ENCODE results near the gene ZCWPW2. TPM values are rescaled to one million over a fixed set of nuclear protein-coding genes. Genes with fewer than 3 reads are reported as not detected.

Gene ZCWPW2, protein sequence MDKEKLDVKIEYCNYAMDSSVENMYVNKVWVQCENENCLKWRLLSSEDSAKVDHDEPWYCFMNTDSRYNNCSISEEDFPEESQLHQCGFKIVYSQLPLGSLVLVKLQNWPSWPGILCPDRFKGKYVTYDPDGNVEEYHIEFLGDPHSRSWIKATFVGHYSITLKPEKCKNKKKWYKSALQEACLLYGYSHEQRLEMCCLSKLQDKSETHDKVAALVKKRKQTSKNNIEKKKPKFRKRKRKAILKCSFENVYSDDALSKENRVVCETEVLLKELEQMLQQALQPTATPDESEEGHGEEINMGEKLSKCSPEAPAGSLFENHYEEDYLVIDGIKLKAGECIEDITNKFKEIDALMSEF
- 0.80 TPM for polyA plus RNA-seq (2013, experiment 1 of 2)
- 0.53 TPM for polyA plus RNA-seq (2013, experiment 2 of 2)

DNA sequence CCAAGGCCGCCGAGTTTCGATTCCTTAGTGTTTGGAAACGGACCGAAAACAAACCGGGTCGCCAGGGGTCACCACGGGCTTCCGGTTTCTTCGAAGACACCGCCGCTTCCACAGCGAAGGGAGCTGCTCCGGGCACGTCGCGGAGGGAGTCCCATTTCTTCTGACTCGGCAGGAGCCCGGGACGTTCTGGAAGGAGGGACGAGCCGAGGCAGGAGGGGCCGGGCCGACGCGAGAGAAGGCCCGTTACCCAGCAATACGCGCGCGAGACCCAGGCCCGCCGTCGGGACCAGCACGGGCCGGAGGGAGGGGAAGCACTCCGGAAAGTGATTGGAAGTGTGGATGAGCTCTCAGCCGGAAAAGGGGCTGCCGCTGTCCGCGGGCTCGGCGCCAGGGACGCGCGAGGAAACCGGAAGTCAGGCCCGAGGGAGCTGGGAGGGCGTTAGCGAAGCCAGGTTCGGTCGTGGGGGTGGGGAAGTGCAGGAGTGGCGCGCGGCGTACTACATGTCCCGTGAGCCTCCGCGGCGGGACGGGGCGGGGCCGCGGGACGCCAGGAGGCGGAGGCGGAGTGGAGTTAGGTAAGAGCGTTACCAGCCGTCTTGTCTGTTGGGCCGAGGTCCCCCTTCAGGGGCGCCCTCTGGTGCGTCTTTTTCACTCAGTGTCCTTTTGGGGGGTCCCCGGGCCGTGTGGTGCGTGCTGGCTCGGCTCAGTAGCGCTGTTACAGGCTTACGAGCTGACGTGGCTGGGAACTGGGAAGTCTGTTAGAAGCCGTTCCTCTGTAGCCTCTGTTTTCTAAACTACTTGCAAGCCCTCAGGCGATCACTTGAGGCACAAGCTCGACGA is at the start of gene ZCWPW2, which contains the start of gene AZI2:
Gene ZCWPW2 (plus strand): TSS at position 93 of the 840 bp plus-strand sequence. CDS start 64,348 bp downstream, outside the sequence.
Gene AZI2 (minus strand): TSS at position 196 of the 840 bp plus-strand sequence. CDS start 8,207 bp downstream, outside the sequence.
- H2BK5ac ChIP-seq (ENCODE audit: low read depth, low read length, poor library complexity, severe bottlenecking), result peak within 1 kb of the TSS; percentile 95
- H2AFZ ChIP-seq (ENCODE audit: low read depth, low read length), result peak within 1 kb of the TSS; percentile 85
- peak; percentile 97 for DNase-seq

DNA sequence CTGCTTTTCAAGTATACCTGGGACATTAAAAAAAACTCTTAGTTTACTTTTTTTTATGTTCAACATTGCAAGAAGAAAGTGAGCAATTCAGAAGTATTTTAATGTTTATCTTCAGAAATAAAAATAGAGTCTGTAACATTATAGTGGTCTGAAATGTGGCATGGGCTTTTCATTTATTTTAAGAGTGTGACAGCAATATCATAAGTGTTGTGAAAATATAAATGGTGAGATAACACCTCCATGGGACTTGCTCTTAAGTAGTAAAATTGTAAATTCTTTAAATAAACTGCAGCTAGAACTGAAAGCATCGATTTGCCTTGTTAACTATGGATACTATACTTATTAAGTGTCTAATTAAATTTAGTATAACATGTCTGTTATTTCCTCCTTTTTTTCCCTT is 48.8 kb upstream of the ZCWPW2 start:
- Histone ChIP-seq H3K9me3 (ENCODE audit: control insufficient read depth, low read length) (no peaks in the 10 kb centered on the region), H2AK5ac (ENCODE audit: low read length, severe bottlenecking) (no peak overlapping the region), H3K14ac (ENCODE audit: low read length in 2 of 2) (no peak overlapping the region), H3K4me2 (ENCODE audit: low read length, poor library complexity, severe bottlenecking) (no peak overlapping the region), H2BK120ac (ENCODE audit: low read depth, low read length) (no peak overlapping the region), H3K4me1 (ENCODE audit: control insufficient read depth, insufficient read depth, low read depth, low read length) (no peaks in the 10 kb centered on the region), H4K91ac (ENCODE audit: low read length) (no peak overlapping the region), H3K27me3 (ENCODE audit: control insufficient read depth in 1 of 2, insufficient read depth in 1 of 2, low read length in 2 of 2) (no peaks in the 10 kb centered on the region), H3K4ac (ENCODE audit: low read depth in 1 of 2, low read length in 2 of 2) (no peak overlapping the region), H3K9ac (ENCODE audit: low read length) (no peak overlapping the region), H3K79me1 (replicated peaks; ENCODE audit: low read length, poor library complexity, severe bottlenecking) (peaks cover 2% of the 10 kb centered on the region), H3K4me3 (ENCODE audit: insufficient read depth in 1 of 2, low read depth in 1 of 2, low read length in 2 of 2) (no peak overlapping the region), H3K27ac (ENCODE audit: low read length, poor library complexity, severe bottlenecking) (no peak overlapping the region), H2BK15ac (ENCODE audit: low read depth, poor library complexity, severe bottlenecking) (no peak overlapping the region), H3K18ac (ENCODE audit: low read depth in 1 of 2, low read length in 2 of 2) (no peak overlapping the region), H2BK5ac (ENCODE audit: low read depth, low read length, poor library complexity, severe bottlenecking) (no peak overlapping the region), H3K36me3 (ENCODE audit: control insufficient read depth in 1 of 2, insufficient read depth in 2 of 2, low read depth in 1 of 2, low read length in 2 of 2) (peaks cover 0 to 9% of the 10 kb centered on the region in 2 experiments), H2BK12ac (ENCODE audit: low read length in 2 of 2) (no peak overlapping the region), H3K23ac (ENCODE audit: low read length in 2 of 2) (no peak overlapping the region), H2AFZ (ENCODE audit: low read depth, low read length) (no peak overlapping the region), H4K8ac (ENCODE audit: low read length) (no peak overlapping the region)
- no peak for DNase-seq
- WGBS, result no CpG with 5 or more reads among the region's 1 CpG

More for the DNA sequence above, at the start of gene ZCWPW2, which contains the start of gene AZI2:
- peak within 1 kb of the TSS; percentile 83 to 85 for H3K4me3 ChIP-seq (ENCODE audit: insufficient read depth in 1 of 2, low read depth in 1 of 2, low read length in 2 of 2)
- no peaks in the 10 kb centered on the region for H3K27me3 ChIP-seq (ENCODE audit: control insufficient read depth in 1 of 2, insufficient read depth in 1 of 2, low read length in 2 of 2)
- peaks cover 3% of the 10 kb centered on the region for H3K9me3 ChIP-seq (ENCODE audit: control insufficient read depth, low read length)
- H4K91ac ChIP-seq (ENCODE audit: low read length), result peak within 1 kb of the TSS; percentile 100
- peak within 1 kb of the TSS; percentile 17 to 96 for H3K14ac ChIP-seq (ENCODE audit: low read length in 2 of 2)
- peak within 1 kb of the TSS; percentile 71 to 89 for H3K4ac ChIP-seq (ENCODE audit: low read depth in 1 of 2, low read length in 2 of 2)
- peak within 1 kb of the TSS; percentile 100 for H3K9ac ChIP-seq (ENCODE audit: low read length)
- peak within 1 kb of the TSS; percentile 99 for H4K8ac ChIP-seq (ENCODE audit: low read length)
- peak within 1 kb of the TSS; percentile 100 for H2BK15ac ChIP-seq (ENCODE audit: low read depth, poor library complexity, severe bottlenecking)
- H3K18ac ChIP-seq (ENCODE audit: low read depth in 1 of 2, low read length in 2 of 2), result peak within 1 kb of the TSS; percentile 89 to 98
- no peaks in the 10 kb centered on the region for H3K4me1 ChIP-seq (ENCODE audit: control insufficient read depth, insufficient read depth, low read depth, low read length)
- under 1% methylated on average over 82 of the region's 83 CpGs for WGBS
- peaks cover 0 to 22% of the 10 kb centered on the region in 2 experiments for H3K36me3 ChIP-seq (ENCODE audit: control insufficient read depth in 1 of 2, insufficient read depth in 2 of 2, low read depth in 1 of 2, low read length in 2 of 2)
- H3K79me1 ChIP-seq (replicated peaks; ENCODE audit: low read length, poor library complexity, severe bottlenecking), result peaks cover 7% of the 10 kb centered on the region
- peak within 1 kb of the TSS; percentile 96 for H3K27ac ChIP-seq (ENCODE audit: low read length, poor library complexity, severe bottlenecking)
- no peak within 1 kb of the TSS for H2AK5ac ChIP-seq (ENCODE audit: low read length, severe bottlenecking)
- H3K23ac ChIP-seq (ENCODE audit: low read length in 2 of 2), result peak within 1 kb of the TSS in 1 of 2 experiments; percentile 31
- peak within 1 kb of the TSS; percentile 79 for H3K4me2 ChIP-seq (ENCODE audit: low read length, poor library complexity, severe bottlenecking)
- peak within 1 kb of the TSS; percentile 86 for H2BK120ac ChIP-seq (ENCODE audit: low read depth, low read length)
- H2BK12ac ChIP-seq (ENCODE audit: low read length in 2 of 2), result peak within 1 kb of the TSS in 1 of 2 experiments; percentile 55

DNA sequence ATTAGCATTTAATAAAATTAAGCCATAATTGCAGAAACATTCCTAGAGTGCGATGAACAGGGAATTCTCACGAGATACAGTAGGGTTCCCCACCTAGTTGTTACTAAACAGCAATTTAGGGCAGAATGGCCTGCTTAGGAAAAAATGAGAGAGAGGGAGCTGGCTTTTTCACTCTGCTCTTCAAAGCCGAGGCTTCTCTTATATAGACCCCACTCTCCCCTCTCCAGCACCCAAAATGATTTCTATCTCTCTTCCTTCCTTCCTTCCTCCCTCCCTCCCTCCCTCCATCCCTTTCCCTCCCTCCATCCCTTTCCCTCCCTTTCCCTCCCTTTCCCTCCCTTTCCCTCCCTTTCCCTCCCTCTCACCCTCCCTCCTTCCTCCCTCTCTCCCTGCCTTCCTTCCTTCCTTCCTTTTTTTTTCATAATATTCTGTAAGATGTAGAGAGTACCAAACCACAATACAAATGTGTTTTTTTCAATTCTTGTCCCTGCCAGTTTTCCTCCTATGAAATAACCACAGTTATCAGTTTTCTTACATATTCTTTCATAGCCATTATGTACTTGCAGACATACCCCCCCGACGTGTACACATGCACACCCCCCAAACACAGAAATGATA is 48.1 kb upstream of the ZCWPW2 start:
- 95% methylated on average over 3 of the region's 5 CpGs for WGBS
- no peaks in the 10 kb centered on the region for H3K9me3 ChIP-seq (ENCODE audit: control insufficient read depth, low read length)
- H3K4me1 ChIP-seq (ENCODE audit: control insufficient read depth, insufficient read depth, low read depth, low read length), result no peaks in the 10 kb centered on the region

More for the DNA sequence above, 48.1 kb upstream of the ZCWPW2 start:
- Histone ChIP-seq H4K8ac (ENCODE audit: low read length) (no peak overlapping the region), H3K18ac (ENCODE audit: low read depth in 1 of 2, low read length in 2 of 2) (no peak overlapping the region), H2BK120ac (ENCODE audit: low read depth, low read length) (no peak overlapping the region), H3K4me3 (ENCODE audit: insufficient read depth in 1 of 2, low read depth in 1 of 2, low read length in 2 of 2) (no peak overlapping the region), H3K9ac (ENCODE audit: low read length) (no peak overlapping the region), H4K91ac (ENCODE audit: low read length) (no peak overlapping the region), H2AFZ (ENCODE audit: low read depth, low read length) (no peak overlapping the region), H3K14ac (ENCODE audit: low read length in 2 of 2) (no peak overlapping the region), H3K4ac (ENCODE audit: low read depth in 1 of 2, low read length in 2 of 2) (no peak overlapping the region), H2BK5ac (ENCODE audit: low read depth, low read length, poor library complexity, severe bottlenecking) (no peak overlapping the region), H3K23ac (ENCODE audit: low read length in 2 of 2) (no peak overlapping the region), H2AK5ac (ENCODE audit: low read length, severe bottlenecking) (no peak overlapping the region), H3K27ac (ENCODE audit: low read length, poor library complexity, severe bottlenecking) (no peak overlapping the region), H3K36me3 (ENCODE audit: control insufficient read depth in 1 of 2, insufficient read depth in 2 of 2, low read depth in 1 of 2, low read length in 2 of 2) (peaks cover 0 to 9% of the 10 kb centered on the region in 2 experiments), H3K4me2 (ENCODE audit: low read length, poor library complexity, severe bottlenecking) (no peak overlapping the region), H3K27me3 (ENCODE audit: control insufficient read depth in 1 of 2, insufficient read depth in 1 of 2, low read length in 2 of 2) (no peaks in the 10 kb centered on the region), H2BK12ac (ENCODE audit: low read length in 2 of 2) (no peak overlapping the region), H2BK15ac (ENCODE audit: low read depth, poor library complexity, severe bottlenecking) (no peak overlapping the region), H3K79me1 (replicated peaks; ENCODE audit: low read length, poor library complexity, severe bottlenecking) (peaks cover 2% of the 10 kb centered on the region)
- no peak for DNase-seq

Measured in mesenchymal stem cell (in vitro differentiated cells and primary cell).